Measurements from ENCODE around the gene OR14J1. TPM values are rescaled to one million over a fixed set of nuclear protein-coding genes. Genes with fewer than 3 reads are reported as not detected.
"Not testable (repeated sequence)": the region's sequence is repeated elsewhere in the genome, so short reads cannot be mapped to it uniquely, and the experiment has no call there.

Gene OR14J1, protein sequence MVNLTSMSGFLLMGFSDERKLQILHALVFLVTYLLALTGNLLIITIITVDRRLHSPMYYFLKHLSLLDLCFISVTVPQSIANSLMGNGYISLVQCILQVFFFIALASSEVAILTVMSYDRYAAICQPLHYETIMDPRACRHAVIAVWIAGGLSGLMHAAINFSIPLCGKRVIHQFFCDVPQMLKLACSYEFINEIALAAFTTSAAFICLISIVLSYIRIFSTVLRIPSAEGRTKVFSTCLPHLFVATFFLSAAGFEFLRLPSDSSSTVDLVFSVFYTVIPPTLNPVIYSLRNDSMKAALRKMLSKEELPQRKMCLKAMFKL
- total RNA-seq = not detected
- long read RNA-seq = 0 reads

DNA sequence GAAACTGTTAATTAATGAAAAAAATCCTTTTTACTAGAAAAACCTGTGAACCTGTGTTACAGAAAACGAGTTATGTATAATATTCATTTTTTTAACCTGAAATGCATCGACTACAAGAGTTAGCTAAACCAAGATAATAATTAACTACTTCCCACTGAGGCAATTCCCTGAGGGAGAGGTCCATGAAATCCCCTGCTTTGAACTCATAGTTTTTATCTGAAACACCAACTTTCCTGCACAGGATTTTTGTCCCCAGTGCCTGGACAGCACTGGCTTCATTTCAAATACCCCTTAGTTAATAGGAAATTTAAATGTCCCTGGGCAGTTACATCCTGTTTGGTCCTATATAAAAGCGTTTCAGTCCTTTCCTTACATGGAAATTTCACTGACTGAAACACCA, at the start of gene OR14J1:
TSS of gene OR14J1 (plus strand) at position 386 of the 400 bp plus-strand sequence. CDS start 4,989 bp downstream, outside the sequence.
- ATAC-seq (no peak), DNase-seq (no peak)
- intact Hi-C loops (cut with DNase I, micrococcal nuclease) = no loop called here

DNA sequence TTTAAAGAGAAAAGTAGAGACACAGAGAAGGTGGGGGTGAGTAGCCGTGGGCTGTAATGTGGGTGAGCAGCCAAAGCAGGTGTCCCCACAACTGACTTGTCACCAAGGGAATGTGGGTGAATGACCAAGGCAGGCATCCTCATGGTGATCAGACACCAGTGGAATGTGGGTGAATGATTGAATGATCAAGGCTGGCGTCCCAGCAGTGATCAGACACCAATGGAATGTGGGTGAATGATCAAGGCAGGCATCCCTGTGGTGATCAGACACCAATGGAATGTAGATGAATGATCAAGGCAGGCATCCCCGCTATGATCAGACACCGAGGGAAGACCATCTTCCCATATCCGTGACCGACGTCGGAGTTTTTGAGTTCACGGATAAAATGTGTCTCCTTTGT, 49.8 kb upstream of the OR14J1 start:
- ATAC-seq = no peak
- intact Hi-C loops (cut with DNase I, micrococcal nuclease) = no loop called here
- DNase-seq = no peak

DNA sequence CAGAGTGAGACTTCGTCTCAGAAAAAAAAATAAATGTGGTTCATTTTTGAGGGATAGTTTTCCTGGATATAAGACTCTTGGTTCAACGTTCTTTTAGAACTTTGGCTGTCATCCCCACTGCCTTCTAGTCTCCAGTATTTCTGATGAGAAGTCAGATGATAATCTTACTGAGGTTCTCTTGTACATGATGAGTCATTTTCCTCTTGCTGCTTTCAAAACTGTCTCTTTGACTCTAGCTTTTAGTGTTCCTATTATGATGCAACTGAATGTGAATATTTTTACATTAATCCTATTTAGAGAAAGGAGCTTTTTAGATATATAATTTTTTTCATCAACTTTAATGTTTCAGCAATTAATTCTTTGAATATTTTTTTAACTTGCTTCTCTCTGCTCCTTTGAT, 46.0 kb upstream of the OR14J1 start:
- ATAC-seq = no peak
- no peak for DNase-seq
- intact Hi-C loops (cut with DNase I, micrococcal nuclease) = no loop called here

DNA sequence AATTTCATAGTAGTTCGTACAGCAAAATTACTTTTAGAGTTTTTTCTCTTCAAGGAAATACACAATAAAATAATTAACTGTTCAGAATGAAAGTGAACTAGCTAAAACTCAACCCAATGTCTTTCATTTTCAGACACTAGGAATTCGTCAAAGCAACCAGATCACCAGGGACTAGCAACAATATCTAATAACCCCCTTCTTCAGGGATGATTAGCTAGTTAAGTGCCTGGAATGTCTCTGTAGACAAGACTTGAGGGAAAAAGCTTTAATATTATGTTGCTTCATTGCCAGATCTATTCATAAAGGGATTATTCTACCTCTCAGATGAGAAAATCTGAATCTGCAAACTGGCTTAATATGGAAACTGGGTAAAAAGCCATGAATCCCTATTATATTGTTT, 41.8 kb upstream of the OR14J1 start:
- no peak for DNase-seq
- intact Hi-C loops (cut with DNase I, micrococcal nuclease) = no loop called here
- no peak for ATAC-seq

DNA sequence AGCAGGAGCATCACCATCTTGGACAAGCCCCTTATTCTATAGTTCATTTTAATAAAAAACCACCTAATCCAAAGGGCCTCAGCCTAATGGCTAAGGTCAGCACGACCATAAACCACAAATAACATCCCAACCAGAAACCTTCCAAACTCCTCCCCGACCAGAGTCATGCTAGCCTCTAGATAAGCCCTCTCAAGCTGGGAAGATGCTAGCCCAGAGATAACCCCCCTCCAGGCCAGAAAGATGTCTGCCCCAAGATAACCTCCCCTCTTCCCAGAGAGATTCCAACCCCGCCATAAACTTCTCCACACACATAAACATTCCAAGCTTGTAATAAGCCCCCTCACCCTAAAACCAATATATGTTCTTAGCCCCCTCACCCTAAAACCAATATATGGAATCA, 38.5 kb upstream of the OR14J1 start:
- intact Hi-C loops (cut with DNase I, micrococcal nuclease) = no loop called here
- no peak for DNase-seq
- no peak for ATAC-seq

DNA sequence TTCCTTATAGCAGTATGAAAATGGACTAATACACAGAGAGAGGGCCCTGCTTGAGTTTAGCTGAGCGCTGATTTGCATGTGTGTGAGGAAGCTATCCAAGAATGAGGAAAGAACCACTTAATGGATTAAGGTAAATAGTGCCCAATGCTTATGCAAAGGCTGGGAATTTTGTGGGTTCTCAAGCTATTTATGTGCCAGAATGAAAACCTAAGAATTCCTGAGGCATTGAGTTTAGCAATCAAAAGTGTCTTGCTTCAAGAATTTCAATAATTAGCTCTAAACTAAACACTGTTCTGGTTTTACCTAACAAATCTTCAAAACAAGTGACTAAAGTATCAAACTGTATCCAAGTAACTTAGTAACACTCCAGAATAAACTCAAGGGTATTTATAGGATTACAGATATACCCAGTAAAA, 7.0 kb upstream of the OR14J1 start:
- DNase-seq (no peak), ATAC-seq (no peak)
- intact Hi-C loops (cut with DNase I, micrococcal nuclease) = no loop called here

DNA sequence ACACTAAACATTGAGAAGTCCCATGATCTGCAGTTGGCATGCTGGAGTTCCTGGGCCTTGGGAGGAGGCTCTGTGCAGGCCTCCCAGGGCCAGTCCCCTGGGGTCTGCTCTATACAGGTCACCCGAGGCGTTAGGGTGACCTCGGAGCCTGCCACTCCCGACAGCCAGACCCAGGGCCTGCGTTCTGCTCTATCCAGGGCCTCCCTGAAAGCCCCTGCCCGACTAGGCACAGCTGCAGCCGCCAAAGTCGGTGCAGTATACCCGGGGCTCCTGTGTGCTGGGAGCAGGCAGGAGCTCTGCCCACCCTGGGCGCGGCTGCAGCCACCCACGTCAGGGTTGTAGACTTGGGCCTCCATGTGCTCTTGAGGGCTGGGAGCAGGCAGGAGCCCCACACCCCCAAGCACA, 6.3 kb upstream of the OR14J1 start:
- ATAC-seq = no peak
- intact Hi-C loops (cut with DNase I, micrococcal nuclease) = no loop called here
- no peak for DNase-seq

DNA sequence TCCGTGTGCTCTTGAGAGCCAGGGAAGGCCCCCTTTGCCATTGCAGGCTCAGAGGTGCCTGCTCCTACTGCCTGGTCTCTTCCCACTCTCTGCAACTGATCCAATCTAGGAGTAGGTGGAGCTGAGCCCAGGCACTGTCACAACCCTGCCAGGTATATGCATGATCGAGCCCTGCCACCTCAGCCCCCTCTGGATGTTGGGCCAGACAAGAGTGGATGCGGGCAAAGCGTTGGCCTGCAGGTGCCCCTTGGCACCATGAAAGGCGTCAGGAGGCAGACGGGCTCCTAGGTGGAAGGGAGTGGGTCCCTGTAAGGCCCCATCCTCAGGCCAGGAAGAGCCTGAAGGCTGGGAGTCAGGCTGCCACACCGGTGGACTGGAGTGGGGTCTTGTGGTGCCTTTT, 5.9 kb upstream of the OR14J1 start:
- intact Hi-C loops (cut with DNase I, micrococcal nuclease) = no loop called here
- no peak for DNase-seq
- no peak for ATAC-seq

DNA sequence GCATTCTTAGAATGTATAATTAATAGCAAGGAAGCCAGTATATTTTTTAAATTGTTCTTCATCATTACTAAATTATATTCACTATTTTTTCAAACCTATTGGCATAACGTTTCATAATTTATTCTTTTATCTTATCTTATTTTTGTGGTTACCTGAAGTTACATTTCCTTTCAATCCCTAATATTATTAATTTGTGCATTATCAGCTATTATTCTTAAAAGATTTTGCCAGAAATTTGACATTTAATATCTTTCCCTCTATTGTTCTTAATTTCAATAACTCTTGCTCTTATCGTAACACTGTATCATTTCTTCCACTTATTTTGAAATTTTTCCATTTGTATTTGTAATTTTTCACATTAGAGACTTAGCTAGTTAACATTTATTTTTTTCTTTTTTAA, 18.4 kb downstream of the OR14J1 start:
- ATAC-seq = no peak
- intact Hi-C loops (cut with DNase I, micrococcal nuclease) = no loop called here
- no peak for DNase-seq

DNA sequence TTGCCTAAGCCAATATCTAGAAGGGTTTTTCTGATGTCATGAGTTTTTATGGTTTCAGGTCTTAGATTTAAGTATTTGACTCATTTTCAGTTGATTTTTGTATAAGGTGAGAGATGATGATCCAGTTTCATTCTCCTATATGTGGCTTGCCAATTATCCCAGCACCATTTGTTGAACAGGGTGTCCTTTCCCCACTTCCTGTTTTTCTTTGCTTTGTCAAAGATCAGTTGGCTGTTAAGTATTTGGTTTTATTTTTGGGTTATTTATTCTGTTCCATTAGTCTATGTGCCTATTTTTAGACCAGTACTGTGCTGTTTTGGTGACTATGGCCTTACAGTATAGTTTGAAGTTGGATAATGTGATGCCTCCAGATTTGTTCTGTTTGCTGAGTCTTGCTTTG, 21.8 kb downstream of the OR14J1 start:
- intact Hi-C loops (cut with DNase I, micrococcal nuclease); DNase-seq; ATAC-seq: not testable (repeated sequence)

DNA sequence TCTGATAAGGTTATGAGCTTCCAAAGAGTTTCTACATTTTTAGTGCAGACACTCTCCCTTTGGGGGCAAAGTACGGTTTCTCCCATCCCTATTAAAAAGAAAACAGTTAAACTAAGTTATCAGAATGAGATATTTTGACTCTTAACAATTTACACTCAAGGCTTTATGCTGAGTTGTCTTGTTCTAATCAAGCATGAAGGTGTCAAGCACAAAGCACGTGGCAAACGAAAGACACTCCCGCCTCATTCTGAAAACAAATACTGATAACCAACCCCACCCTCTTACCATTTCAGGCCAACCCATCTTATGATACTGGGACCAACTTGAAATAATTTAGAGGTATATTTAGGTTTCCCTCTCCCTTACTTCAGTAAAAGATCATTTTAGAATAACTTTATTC, 24.3 kb downstream of the OR14J1 start:
- no peak for ATAC-seq
- intact Hi-C loops (cut with DNase I, micrococcal nuclease) = no loop called here
- DNase-seq = no peak

DNA sequence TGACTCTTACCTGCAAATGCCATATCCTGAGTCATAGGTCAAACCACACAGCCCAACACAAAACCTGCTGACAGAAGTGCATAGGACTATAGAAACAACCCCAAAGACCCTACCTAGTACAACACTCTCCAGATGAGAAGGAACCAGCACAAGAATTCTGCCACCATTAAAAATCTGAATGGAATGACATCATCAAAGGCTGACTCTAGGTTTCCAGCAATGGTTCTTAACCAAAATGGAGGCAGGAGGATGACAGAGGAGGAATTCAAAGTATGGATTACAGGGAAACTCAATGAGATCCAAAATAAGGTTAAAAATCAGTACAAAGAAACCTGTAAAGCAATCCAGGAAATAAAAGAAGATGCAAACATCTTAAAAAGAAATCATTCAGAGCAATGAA, 31.2 kb downstream of the OR14J1 start:
- no peak for ATAC-seq
- intact Hi-C loops (cut with DNase I, micrococcal nuclease) = no loop called here
- DNase-seq = no peak

DNA sequence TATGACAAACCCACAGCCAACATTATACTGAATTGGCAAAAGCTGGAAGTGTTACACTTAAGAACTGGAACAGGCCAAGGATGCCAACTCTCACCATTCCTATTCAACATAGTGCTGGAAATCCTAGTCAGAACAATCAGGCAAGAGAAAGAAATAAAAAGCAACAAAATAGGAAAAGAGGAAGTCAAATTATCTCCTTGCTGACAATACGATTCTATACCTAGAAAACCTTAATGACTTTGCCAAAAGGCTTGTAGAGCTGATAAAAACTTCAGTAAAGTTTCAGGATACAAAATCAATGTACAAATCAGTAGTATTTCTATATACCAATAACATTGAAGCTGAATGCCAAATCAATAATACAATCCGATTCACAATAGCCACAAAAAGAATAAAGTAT, 34.8 kb downstream of the OR14J1 start:
- DNase-seq (no peak), ATAC-seq (no peak)
- intact Hi-C loops (cut with DNase I, micrococcal nuclease) = no loop called here

DNA sequence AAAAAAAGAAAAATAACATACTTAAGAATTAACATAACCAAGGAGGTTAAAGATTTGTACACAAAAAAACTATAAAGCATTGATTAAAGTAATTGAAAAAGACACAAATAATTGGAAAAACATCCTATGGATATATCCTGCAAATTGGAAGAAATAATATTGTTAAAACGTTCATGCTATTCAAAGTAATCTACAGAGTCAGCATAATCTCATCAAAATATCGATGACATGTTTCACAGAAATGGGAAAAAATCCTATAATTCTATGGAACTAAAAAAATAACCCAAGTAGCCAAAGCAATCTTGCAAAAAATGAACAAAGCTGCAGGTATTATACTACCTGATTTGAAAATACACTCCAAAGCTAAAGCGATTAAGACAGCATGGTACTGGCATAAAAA, 43.9 kb downstream of the OR14J1 start:
- DNase-seq (no peak), ATAC-seq (no peak)
- intact Hi-C loops (cut with DNase I, micrococcal nuclease) = no loop called here

DNA sequence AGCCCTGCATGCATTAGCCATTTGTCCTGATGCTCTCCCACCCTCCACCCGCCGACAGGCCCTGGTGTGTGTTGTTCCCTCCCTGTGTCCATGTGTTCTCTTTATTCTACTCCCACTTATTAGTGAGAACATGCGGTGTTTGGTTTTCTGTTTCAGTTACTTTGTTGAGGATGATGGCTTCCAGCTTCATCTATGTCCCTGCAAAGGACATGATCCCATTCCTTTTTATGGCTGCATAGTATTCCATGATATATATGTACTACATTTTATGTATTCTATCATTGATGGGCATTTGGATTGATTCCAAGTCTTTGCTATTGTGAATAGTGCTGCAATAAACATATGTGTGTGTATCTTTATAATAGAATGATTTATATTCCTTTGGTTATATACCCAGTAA, 47.8 kb downstream of the OR14J1 start:
- DNase-seq; intact Hi-C loops (cut with DNase I, micrococcal nuclease); ATAC-seq: not testable (repeated sequence)

DNA sequence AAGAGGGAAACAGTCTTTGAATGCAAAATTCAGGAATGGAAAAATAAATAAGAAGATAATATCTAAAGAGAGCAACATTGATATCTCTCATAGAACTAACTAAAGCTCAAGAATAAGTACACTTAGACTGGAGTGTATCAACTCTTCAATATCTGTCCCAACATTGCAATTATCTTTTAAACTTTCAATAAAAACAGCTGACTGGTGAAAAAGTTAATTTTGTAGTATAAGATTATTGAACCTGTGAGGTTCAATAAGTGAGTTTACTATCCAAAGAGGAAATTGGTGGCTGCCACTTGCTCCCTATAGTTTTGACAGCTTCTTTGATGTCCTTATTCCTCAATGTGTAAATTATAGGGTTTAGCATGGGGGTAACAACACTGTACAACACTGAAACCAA, 53.5 kb downstream of the OR14J1 start:
- intact Hi-C loops (cut with DNase I, micrococcal nuclease) = no loop called here

DNA sequence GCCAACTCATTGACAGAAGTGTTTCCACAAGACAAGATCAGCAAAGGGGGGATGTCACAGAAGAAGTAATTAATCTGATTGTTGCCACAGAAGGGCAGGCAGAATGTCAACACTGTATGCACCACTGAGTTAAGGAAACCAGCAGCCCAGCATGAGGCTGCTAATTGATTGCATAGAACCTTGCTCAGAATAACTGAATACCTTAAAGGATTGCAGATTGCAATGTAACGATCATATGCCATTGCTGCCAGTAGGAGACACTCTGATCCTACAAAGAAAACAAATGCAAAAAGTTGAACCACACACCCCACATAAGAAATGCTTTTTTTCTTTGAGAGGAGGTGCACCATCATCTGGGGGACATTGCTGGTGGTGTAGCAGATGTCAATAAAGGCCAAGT, 54.1 kb downstream of the OR14J1 start:
- ATAC-seq = no peak
- DNase-seq = no peak
- intact Hi-C loops (cut with DNase I, micrococcal nuclease) = no loop called here

More for the DNA sequence above, 53.5 kb downstream of the OR14J1 start:
- no peak for ATAC-seq
- no peak for DNase-seq
